Large intestine (tissue), 3 donors: ENCODE data around the gene OR6B3. TPM values are rescaled to one million over a fixed set of nuclear protein-coding genes. Genes with fewer than 3 reads are reported as not detected.

Experiments
- DNase-seq, 2 donors: peaks; one replicate each; pipeline versions ENCODE4 v3.0.0 to v3.0.0-alpha.2; 2013
- H3K27ac ChIP-seq: one replicate; pipeline ENCODE4 v1.5.1; 2013; ENCODE audit warnings: low read length
- H3K27me3 ChIP-seq: 2 replicates; pipeline ENCODE4 v1.6.1; 2013; ENCODE audit warnings: low read length; ENCODE audit not compliant: control insufficient read depth, insufficient read depth
- H3K36me3 ChIP-seq: 2 replicates; pipeline ENCODE4 v1.6.1; 2013; ENCODE audit warnings: low read length; ENCODE audit not compliant: control insufficient read depth, insufficient read depth
- H3K4me1 ChIP-seq: one replicate; pipeline ENCODE4 v1.6.1; 2013; ENCODE audit warnings: low read length; ENCODE audit not compliant: control insufficient read depth, insufficient read depth
- H3K4me3 ChIP-seq: one replicate; pipeline ENCODE4 v1.5.1; 2013; ENCODE audit warnings: low read length
- H3K9me3 ChIP-seq: one replicate; pipeline ENCODE4 v1.6.1; 2013; ENCODE audit warnings: mild to moderate bottlenecking, low read depth, low read length, moderate library complexity; ENCODE audit not compliant: control insufficient read depth
- WGBS: methylation state at CpG from one replicate; pipeline ENCODE4 v1.1.5; 2013; ENCODE audit warnings: low lambda C conversion rate; ENCODE audit not compliant: insufficient coverage; 5-methylcytosine and 5-hydroxymethylcytosine counted together
- polyA plus RNA-seq: library from polyadenylated mRNA; unstranded; fragments of 120-200 nt; gene quantifications from one replicate; pipeline ENCODE4 v1.2.1, GENCODE V29; 2013

OR6B3 gene
- polyA plus RNA-seq, 1 donor: not detected

GRCh38 chr2:240021488-240022104 lies 31.7 kb downstream of the OR6B3 start:
- H3K4me1 ChIP-seq: peaks cover 4% of the 10 kb centered on the region
- no peaks in the 10 kb centered on the region for H3K27me3 ChIP-seq
- no peaks in the 10 kb centered on the region for H3K9me3 ChIP-seq
- WGBS: no CpG with 5 or more reads among the region's 9 CpGs
- no peak overlapping the region for H3K27ac ChIP-seq
- DNase-seq: peak; percentile 38 to 47
- peaks cover 43% of the 10 kb centered on the region for H3K36me3 ChIP-seq
- no peak overlapping the region for H3K4me3 ChIP-seq

GRCh38 chr2:240018071-240018750 lies 35.1 kb downstream of the OR6B3 start:
- Histone ChIP-seq H3K4me1 (no peaks in the 10 kb centered on the region), H3K4me3 (no peak overlapping the region), H3K27me3 (no peaks in the 10 kb centered on the region), H3K27ac (no peak overlapping the region), H3K36me3 (peaks cover 73% of the 10 kb centered on the region), H3K9me3 (no peaks in the 10 kb centered on the region)
- no peak for DNase-seq
- WGBS: no CpG with 5 or more reads among the region's 11 CpGs

- Histone ChIP-seq H3K27ac (no peak overlapping the region), H3K4me3 (no peak overlapping the region), H3K36me3 (peaks cover 78% of the 10 kb centered on the region), H3K27me3 (no peaks in the 10 kb centered on the region), H3K9me3 (no peaks in the 10 kb centered on the region), H3K4me1 (no peaks in the 10 kb centered on the region)
- WGBS: 80% methylated on average over 1 of the region's 9 CpGs
- DNase-seq: no peak
Measured at GRCh38 chr2:240014327-240014726, 39.0 kb downstream of the OR6B3 start.

GRCh38 chr2:240013343-240013742 lies 40.0 kb downstream of the OR6B3 start:
- no CpG with 5 or more reads among the region's 1 CpG for WGBS
- no peak overlapping the region for H3K27ac ChIP-seq
- H3K27me3 ChIP-seq: no peaks in the 10 kb centered on the region
- no peaks in the 10 kb centered on the region for H3K4me1 ChIP-seq
- no peaks in the 10 kb centered on the region for H3K9me3 ChIP-seq
- H3K36me3 ChIP-seq: peaks cover 80% of the 10 kb centered on the region
- no peak for DNase-seq
- H3K4me3 ChIP-seq: no peak overlapping the region

- Histone ChIP-seq H3K27ac (no peak overlapping the region), H3K27me3 (no peaks in the 10 kb centered on the region), H3K4me3 (no peak overlapping the region), H3K36me3 (peaks cover 82% of the 10 kb centered on the region), H3K9me3 (no peaks in the 10 kb centered on the region), H3K4me1 (no peaks in the 10 kb centered on the region)
- WGBS: no CpG with 5 or more reads among the region's 7 CpGs
- no peak for DNase-seq
Measured at GRCh38 chr2:240002983-240003382, 50.3 kb downstream of the OR6B3 start.

- Histone ChIP-seq H3K27ac (no peak overlapping the region), H3K9me3 (no peaks in the 10 kb centered on the region), H3K4me1 (no peaks in the 10 kb centered on the region), H3K4me3 (no peak overlapping the region), H3K36me3 (peaks cover 68% of the 10 kb centered on the region), H3K27me3 (no peaks in the 10 kb centered on the region)
- WGBS: no CpG with 5 or more reads among the region's 11 CpGs
- no peak for DNase-seq
Measured at GRCh38 chr2:240000671-240001070, 52.6 kb downstream of the OR6B3 start.

GRCh38 chr2:239997686-239998409 lies 55.5 kb downstream of the OR6B3 start:
- H3K27me3 ChIP-seq: no peaks in the 10 kb centered on the region
- H3K27ac ChIP-seq: no peak overlapping the region
- peaks cover 47% of the 10 kb centered on the region for H3K36me3 ChIP-seq
- no peak overlapping the region for H3K4me3 ChIP-seq
- peak in 1 of 2 donors; percentile 54 for DNase-seq
- no peaks in the 10 kb centered on the region for H3K4me1 ChIP-seq
- WGBS: 21% methylated on average over 3 of the region's 9 CpGs
- H3K9me3 ChIP-seq: no peaks in the 10 kb centered on the region

Other genes with a start within 250 kb of the OR6B3 start
- 133 TPM for gene NDUFA10, start 28.2 kb downstream of the OR6B3 start, polyA plus RNA-seq
- gene OR6B2, start 23.1 kb downstream of the OR6B3 start, polyA plus RNA-seq: not detected
- gene COPS9, start 82.8 kb upstream of the OR6B3 start, polyA plus RNA-seq: 106 TPM
- gene OTOS, start 87.1 kb upstream of the OR6B3 start, polyA plus RNA-seq: not detected